ENCODE measurements around the gene RSF1.

Gene RSF1

DNA sequence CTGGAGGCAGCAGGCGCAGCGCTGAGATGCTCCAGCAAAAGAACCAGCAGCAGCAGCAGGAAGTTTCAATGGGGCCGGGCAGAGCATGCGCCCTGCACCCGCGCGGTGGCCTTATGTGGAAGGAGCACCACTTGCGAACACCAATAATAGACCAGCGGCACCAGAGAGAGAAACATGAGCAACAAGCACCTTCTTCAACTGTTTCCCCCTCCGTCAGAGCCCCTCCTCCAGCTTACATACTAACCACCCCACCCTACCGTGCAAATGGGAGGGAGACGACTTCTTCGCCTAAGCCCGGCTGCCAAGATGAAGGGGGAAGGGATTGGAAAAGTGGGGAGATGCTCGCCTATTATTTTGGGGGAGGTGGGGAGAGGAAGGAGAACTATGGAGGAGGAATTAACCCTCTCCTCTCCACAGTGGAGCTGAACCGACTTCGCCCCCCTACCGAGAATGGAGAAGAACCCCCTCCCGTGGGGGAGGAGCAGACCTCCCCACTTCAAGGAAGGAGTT is 1.1 kb downstream of the RSF1 start (continued):
- TF ChIP-seq ZNF692 (tag by site-specific recombination; IDR thresholded peaks at IDR 0.05) (0 out of 2 replicates have a peak, but pooled peaks have one; percentile 16), ZNF202 (tag by site-specific recombination; IDR thresholded peaks at IDR 0.05; ENCODE audit: borderline replicate concordance) (no peak), ZNF140 (tag by site-specific recombination; IDR thresholded peaks at IDR 0.05) (no peak), ZBTB48 (tag by site-specific recombination; IDR thresholded peaks at IDR 0.05) (no peak), ZNF174 (tag by site-specific recombination; IDR thresholded peaks at IDR 0.05) (no peak), ZNF843 (tag by site-specific recombination; IDR thresholded peaks at IDR 0.05) (no peak), TCF7L2 (IDR thresholded peaks at IDR 0.05; ENCODE audit: borderline replicate concordance, low read depth, low read length) (no peak), ZNF600 (tag by site-specific recombination; IDR thresholded peaks at IDR 0.05) (no peak), ZNF621 (tag by site-specific recombination; IDR thresholded peaks at IDR 0.05) (no peak), ZSCAN16 (tag by site-specific recombination; IDR thresholded peaks at IDR 0.05) (no peak), ZNF473 (tag by site-specific recombination; IDR thresholded peaks at IDR 0.05) (no peak), ZIC2 (tag by site-specific recombination; IDR thresholded peaks at IDR 0.05) (peak; percentile 11), ZNF184 (tag by site-specific recombination; IDR thresholded peaks at IDR 0.05) (peak; percentile 39; the same call in 1 of the 2 replicates), ZNF580 (tag by site-specific recombination; IDR thresholded peaks at IDR 0.05) (no peak), ZNF155 (tag by site-specific recombination; IDR thresholded peaks at IDR 0.05) (no peak), SCRT1 (tag by site-specific recombination; IDR thresholded peaks at IDR 0.05; ENCODE audit: borderline replicate concordance) (peak; percentile 76), ZNF2 (tag by site-specific recombination; IDR thresholded peaks at IDR 0.05) (peak; percentile 27; the same call in 1 of the 2 replicates), ZNF530 (tag by site-specific recombination; IDR thresholded peaks at IDR 0.05; ENCODE audit: low read depth) (no peak), ZBTB17 (tag by site-specific recombination; IDR thresholded peaks at IDR 0.05) (peak; percentile 63; the same call in 1 of the 2 replicates), ZNF701 (tag by site-specific recombination; IDR thresholded peaks at IDR 0.05) (no peak), ZNF707 (tag by site-specific recombination; IDR thresholded peaks at IDR 0.05) (no peak), ZEB2 (tag by site-specific recombination; IDR thresholded peaks at IDR 0.05) (peak; percentile 68; the same call in 1 of the 2 replicates), SALL2 (tag by site-specific recombination; IDR thresholded peaks at IDR 0.05; ENCODE audit: borderline replicate concordance) (no peak), ZNF423 (tag by site-specific recombination; IDR thresholded peaks at IDR 0.05) (0 out of 2 replicates have a peak, but pooled peaks have one; percentile 9), ZNF223 (tag by site-specific recombination; IDR thresholded peaks at IDR 0.05) (no peak), SP2 (tag by site-specific recombination; IDR thresholded peaks at IDR 0.05) (peak; percentile 46), TRIM28 (IDR thresholded peaks at IDR 0.05; ENCODE audit: borderline replicate concordance, low read length) (peak; percentile 72; the same call in 1 of the 2 replicates), OVOL3 (tag by site-specific recombination; IDR thresholded peaks at IDR 0.05) (no peak), KLF7 (tag by site-specific recombination; IDR thresholded peaks at IDR 0.05; ENCODE audit: borderline replicate concordance) (no peak), ZNF510 (tag by site-specific recombination; IDR thresholded peaks at IDR 0.05; ENCODE audit: insufficient replicate concordance) (no peak)
- TF ChIP-seq, protein P1, sequence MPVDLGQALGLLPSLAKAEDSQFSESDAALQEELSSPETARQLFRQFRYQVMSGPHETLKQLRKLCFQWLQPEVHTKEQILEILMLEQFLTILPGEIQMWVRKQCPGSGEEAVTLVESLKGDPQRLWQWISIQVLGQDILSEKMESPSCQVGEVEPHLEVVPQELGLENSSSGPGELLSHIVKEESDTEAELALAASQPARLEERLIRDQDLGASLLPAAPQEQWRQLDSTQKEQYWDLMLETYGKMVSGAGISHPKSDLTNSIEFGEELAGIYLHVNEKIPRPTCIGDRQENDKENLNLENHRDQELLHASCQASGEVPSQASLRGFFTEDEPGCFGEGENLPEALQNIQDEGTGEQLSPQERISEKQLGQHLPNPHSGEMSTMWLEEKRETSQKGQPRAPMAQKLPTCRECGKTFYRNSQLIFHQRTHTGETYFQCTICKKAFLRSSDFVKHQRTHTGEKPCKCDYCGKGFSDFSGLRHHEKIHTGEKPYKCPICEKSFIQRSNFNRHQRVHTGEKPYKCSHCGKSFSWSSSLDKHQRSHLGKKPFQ (tag by site-specific recombination; IDR thresholded peaks at IDR 0.05) = no peak; the same call in 1 of the 2 replicates
- TF ChIP-seq, protein P2, sequence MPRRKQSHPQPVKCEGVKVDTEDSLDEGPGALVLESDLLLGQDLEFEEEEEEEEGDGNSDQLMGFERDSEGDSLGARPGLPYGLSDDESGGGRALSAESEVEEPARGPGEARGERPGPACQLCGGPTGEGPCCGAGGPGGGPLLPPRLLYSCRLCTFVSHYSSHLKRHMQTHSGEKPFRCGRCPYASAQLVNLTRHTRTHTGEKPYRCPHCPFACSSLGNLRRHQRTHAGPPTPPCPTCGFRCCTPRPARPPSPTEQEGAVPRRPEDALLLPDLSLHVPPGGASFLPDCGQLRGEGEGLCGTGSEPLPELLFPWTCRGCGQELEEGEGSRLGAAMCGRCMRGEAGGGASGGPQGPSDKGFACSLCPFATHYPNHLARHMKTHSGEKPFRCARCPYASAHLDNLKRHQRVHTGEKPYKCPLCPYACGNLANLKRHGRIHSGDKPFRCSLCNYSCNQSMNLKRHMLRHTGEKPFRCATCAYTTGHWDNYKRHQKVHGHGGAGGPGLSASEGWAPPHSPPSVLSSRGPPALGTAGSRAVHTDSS (tag by site-specific recombination; IDR thresholded peaks at IDR 0.05) = no peak
- TF ChIP-seq, protein P3, sequence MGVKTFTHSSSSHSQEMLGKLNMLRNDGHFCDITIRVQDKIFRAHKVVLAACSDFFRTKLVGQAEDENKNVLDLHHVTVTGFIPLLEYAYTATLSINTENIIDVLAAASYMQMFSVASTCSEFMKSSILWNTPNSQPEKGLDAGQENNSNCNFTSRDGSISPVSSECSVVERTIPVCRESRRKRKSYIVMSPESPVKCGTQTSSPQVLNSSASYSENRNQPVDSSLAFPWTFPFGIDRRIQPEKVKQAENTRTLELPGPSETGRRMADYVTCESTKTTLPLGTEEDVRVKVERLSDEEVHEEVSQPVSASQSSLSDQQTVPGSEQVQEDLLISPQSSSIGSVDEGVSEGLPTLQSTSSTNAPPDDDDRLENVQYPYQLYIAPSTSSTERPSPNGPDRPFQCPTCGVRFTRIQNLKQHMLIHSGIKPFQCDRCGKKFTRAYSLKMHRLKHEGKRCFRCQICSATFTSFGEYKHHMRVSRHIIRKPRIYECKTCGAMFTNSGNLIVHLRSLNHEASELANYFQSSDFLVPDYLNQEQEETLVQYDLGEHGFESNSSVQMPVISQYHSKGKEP (tag by site-specific recombination; IDR thresholded peaks at IDR 0.05) = no peak
- TF ChIP-seq, protein P4, sequence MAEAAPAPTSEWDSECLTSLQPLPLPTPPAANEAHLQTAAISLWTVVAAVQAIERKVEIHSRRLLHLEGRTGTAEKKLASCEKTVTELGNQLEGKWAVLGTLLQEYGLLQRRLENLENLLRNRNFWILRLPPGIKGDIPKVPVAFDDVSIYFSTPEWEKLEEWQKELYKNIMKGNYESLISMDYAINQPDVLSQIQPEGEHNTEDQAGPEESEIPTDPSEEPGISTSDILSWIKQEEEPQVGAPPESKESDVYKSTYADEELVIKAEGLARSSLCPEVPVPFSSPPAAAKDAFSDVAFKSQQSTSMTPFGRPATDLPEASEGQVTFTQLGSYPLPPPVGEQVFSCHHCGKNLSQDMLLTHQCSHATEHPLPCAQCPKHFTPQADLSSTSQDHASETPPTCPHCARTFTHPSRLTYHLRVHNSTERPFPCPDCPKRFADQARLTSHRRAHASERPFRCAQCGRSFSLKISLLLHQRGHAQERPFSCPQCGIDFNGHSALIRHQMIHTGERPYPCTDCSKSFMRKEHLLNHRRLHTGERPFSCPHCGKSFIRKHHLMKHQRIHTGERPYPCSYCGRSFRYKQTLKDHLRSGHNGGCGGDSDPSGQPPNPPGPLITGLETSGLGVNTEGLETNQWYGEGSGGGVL (tag by site-specific recombination; IDR thresholded peaks at IDR 0.05) = peak; percentile 95

Data from HEK293 (cell line).